ENCODE data around the gene DOCK1.

Gene DOCK1

GRCh38 chr10:127331696-127332095 lies 426.5 kb downstream of the DOCK1 start:
- no peak for DNase-seq

- DNase-seq: no peak
These were observed 427.4 kb downstream of the DOCK1 start for GRCh38 chr10:127332631-127333030.

GRCh38 chr10:127337801-127338200 lies 432.6 kb downstream of the DOCK1 start:
- DNase-seq: no peak

GRCh38 chr10:127338399-127339110 lies 433.3 kb downstream of the DOCK1 start:
- DNase-seq: no peak

- no peak for DNase-seq
These were observed 438.6 kb downstream of the DOCK1 start for GRCh38 chr10:127343821-127344220.

GRCh38 chr10:127344346-127344745 lies 439.1 kb downstream of the DOCK1 start:
- no peak for DNase-seq

- DNase-seq: no peak
These were observed 440.2 kb downstream of the DOCK1 start for GRCh38 chr10:127345231-127345965.

GRCh38 chr10:127346604-127347003 lies 441.4 kb downstream of the DOCK1 start:
- no peak for DNase-seq

- DNase-seq: no peak
These were observed 442.2 kb downstream of the DOCK1 start for GRCh38 chr10:127347202-127347959.

- DNase-seq: no peak
These were observed 444.5 kb downstream of the DOCK1 start for GRCh38 chr10:127349737-127350136.

GRCh38 chr10:127351542-127351941 lies 446.3 kb downstream of the DOCK1 start:
- no peak for DNase-seq

- DNase-seq: no peak
These were observed 448.3 kb downstream of the DOCK1 start for GRCh38 chr10:127353544-127353943.

GRCh38 chr10:127354255-127354654 lies 449.0 kb downstream of the DOCK1 start:
- no peak for DNase-seq

- peak; percentile 12 for DNase-seq
These were observed 449.8 kb downstream of the DOCK1 start for GRCh38 chr10:127354992-127355391.

GRCh38 chr10:127356360-127356759 lies 451.1 kb downstream of the DOCK1 start:
- DNase-seq: no peak

GRCh38 chr10:127357265-127357664 lies 452.0 kb downstream of the DOCK1 start:
- no peak for DNase-seq

- no peak for DNase-seq
These were observed 453.1 kb downstream of the DOCK1 start for GRCh38 chr10:127358337-127358736.

GRCh38 chr10:127364034-127364433 lies 458.8 kb downstream of the DOCK1 start:
- DNase-seq: no peak

GRCh38 chr10:127368101-127368500 lies 462.9 kb downstream of the DOCK1 start:
- DNase-seq: no peak

- no peak for DNase-seq
These were observed 463.7 kb downstream of the DOCK1 start for GRCh38 chr10:127368929-127369328.

- no peak for DNase-seq
These were observed 465.4 kb downstream of the DOCK1 start for GRCh38 chr10:127370601-127371000.

- no peak for DNase-seq
These were observed 467.1 kb downstream of the DOCK1 start for GRCh38 chr10:127372361-127372760.

GRCh38 chr10:127374074-127374680 lies 468.9 kb downstream of the DOCK1 start:
- no peak for DNase-seq
